Measurements from ENCODE around the gene HYAL2. TPM values are rescaled to one million over a fixed set of nuclear protein-coding genes. Genes with fewer than 3 reads are reported as not detected.

HYAL2 gene
- total RNA-seq, 4 donors from 2014 or later = 106 to 348 (median 175) TPM

- ATAC-seq (ENCODE audit: low FRiP score) = peak; percentile 86
Measured at GRCh38 chr3:50327943-50328691, 5.6 kb upstream of the HYAL2 start, which contains the start of gene TUSC2. Gene TUSC2 (minus strand): TSS chr3:50328223. CDS start chr3:50328099, 124 bp downstream.

GRCh38 chr3:50327129-50327528, 4.6 kb upstream of the HYAL2 start:
- TF ChIP-seq CTCF (IDR thresholded peaks at IDR 0.05) = no peak
- no peak for ATAC-seq (ENCODE audit: low FRiP score)
- no peak for DNase-seq (ENCODE audit: low spot score)

More at GRCh38 chr3:50327943-50328691, 5.6 kb upstream of the HYAL2 start, which contains the start of gene TUSC2:
- no peak for TF ChIP-seq CTCF (IDR thresholded peaks at IDR 0.05)
- DNase-seq (ENCODE audit: low spot score) = peak; percentile 94

GRCh38 chr3:50326182-50326541, 3.6 kb upstream of the HYAL2 start:
- no peak for TF ChIP-seq CTCF (IDR thresholded peaks at IDR 0.05)
- no peak for ATAC-seq (ENCODE audit: low FRiP score)
- DNase-seq (ENCODE audit: low spot score) = no peak

GRCh38 chr3:50325497-50326181, 3.1 kb upstream of the HYAL2 start:
- no peak for DNase-seq (ENCODE audit: low spot score)
- no peak for TF ChIP-seq CTCF (IDR thresholded peaks at IDR 0.05)
- no peak for ATAC-seq (ENCODE audit: low FRiP score)

GRCh38 chr3:50325113-50325480, 2.6 kb upstream of the HYAL2 start:
- DNase-seq (ENCODE audit: low spot score) (no peak), ATAC-seq (ENCODE audit: low FRiP score) (no peak)

DNA sequence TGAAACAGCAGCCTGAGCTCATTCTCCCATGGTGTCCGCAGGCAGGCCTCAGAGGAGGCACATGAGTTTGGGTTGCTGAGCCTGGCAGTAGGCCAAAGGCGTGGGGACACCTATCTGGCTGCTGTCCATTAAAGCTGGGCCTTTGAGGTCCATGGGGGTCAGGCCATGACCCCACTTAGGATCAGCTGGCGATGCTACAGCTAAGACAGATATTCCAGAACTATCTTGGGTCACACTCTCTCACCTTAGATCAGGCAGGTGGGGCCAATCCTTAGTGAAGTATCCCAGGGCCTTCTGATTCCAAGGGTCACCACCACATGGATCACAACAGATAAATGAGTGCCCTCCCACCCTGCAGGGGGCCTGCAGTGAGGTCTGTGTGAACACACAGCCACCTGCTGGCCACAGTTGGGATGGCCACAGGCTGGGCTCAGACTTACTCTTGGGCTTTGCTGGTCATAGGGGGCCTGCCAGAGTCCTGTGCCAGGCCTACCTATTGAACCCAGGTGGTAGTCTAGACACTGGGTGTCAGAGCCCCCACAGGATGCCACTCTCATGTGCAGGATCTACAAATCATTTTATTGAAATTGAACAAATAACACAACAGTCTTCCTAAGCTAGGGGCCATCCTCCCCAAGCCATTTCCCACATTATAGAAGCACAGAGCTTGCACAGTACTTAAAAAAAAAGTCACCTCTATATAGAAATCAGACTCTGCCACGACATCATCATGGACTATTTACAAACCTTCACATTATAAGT, 2.0 kb upstream of the HYAL2 start:
- DNase-seq (ENCODE audit: low spot score) (peak; percentile 77), ATAC-seq (ENCODE audit: low FRiP score) (no peak)
- peak in 2 of 3 donors; percentile 79 to 84 for TF ChIP-seq CTCF (IDR thresholded peaks at IDR 0.05)

More at GRCh38 chr3:50325113-50325480, 2.6 kb upstream of the HYAL2 start:
- no peak for TF ChIP-seq CTCF (IDR thresholded peaks at IDR 0.05)

All from omental fat pad (tissue), 4 donors.